Measurements from ENCODE around the gene ZSCAN23. TPM values are rescaled to one million over a fixed set of nuclear protein-coding genes. Genes with fewer than 3 reads are reported as not detected.
A peak's percentile ranks its signal among the peaks of the same experiment; 100 is the strongest.

ZSCAN23 gene
- total and polyA plus RNA-seq, 4 donors: 0.06 to 0.65 (median 0.42) TPM; not detected in 1

DNA sequence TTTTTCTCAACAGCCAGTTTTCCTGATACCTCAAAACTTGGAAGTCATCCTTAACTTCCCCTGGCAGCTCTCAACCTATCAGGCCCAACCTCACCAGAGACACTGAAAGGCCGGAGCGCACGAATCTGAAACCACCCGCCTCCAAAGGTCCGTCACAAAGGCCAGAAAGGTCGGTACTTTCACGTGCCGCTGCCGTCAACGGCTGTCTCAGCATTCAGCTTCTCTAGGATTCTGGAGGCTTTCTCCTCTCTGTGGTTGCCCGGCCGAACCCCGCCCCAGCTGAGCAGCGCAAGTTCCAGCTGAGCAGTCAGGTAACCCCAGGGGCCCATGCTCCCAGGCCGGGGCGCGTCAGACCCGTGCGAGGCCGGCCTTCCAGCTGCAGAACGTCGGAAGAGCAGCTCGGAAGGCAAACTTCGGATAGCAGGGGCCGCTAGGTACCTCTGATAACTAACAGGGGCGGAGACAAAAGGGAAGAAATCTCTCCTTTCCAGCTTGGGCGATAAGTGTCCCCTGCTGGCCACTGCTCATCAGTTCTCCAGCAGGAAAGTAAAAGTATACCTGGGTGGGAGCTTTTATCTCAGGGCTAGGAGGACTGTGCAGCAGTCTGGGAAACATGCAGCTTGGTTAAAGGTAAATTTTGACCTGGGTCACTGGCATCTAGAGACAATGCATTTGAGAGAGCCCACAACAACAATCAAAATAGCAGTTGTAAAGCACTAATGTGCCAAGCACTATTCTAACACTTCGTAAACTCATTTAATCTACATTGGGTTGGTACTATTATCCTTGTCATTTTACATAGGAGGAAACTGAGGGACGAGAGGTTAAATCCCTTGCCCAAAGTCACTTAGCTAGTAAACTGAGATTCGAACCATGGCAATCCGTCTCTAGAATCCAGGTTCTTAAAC, 59.8 kb downstream of the ZSCAN23 start:
- H3K27ac ChIP-seq (ENCODE audit: low read depth in 1 of 2, low read length in 2 of 2): peak overlapping the region; percentile 63 to 79
- peak; percentile 60 to 64 for TF ChIP-seq RXRA (IDR thresholded peaks at IDR 0.05)
- peak; percentile 63 for TF ChIP-seq TAF1 (conservative IDR thresholded peaks at IDR 0.05)
- TF ChIP-seq, protein P1, sequence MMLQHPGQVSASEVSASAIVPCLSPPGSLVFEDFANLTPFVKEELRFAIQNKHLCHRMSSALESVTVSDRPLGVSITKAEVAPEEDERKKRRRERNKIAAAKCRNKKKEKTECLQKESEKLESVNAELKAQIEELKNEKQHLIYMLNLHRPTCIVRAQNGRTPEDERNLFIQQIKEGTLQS (IDR thresholded peaks at IDR 0.05): no peak
- peak; percentile 66 to 68 for TF ChIP-seq RAD21 (IDR thresholded peaks at IDR 0.05)
- TF ChIP-seq GABPA (IDR thresholded peaks at IDR 0.05 in 1 of 2, conservative IDR thresholded peaks at IDR 0.05 in 1 of 2): peak; percentile 60 to 90
- TF ChIP-seq SP1 (IDR thresholded peaks at IDR 0.05): peak; percentile 62
- TF ChIP-seq HNF4G (IDR thresholded peaks at IDR 0.05): peak; percentile 33
- no peak for TF ChIP-seq FOXA2 (IDR thresholded peaks at IDR 0.05)
- TF ChIP-seq NR2F2 (IDR thresholded peaks at IDR 0.05): peak; percentile 99
- TF ChIP-seq, protein P2, sequence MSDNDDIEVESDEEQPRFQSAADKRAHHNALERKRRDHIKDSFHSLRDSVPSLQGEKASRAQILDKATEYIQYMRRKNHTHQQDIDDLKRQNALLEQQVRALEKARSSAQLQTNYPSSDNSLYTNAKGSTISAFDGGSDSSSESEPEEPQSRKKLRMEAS (IDR thresholded peaks at IDR 0.05): peak; percentile 93
- TF ChIP-seq YY1 (IDR thresholded peaks at IDR 0.05): peak; percentile 71
- TF ChIP-seq, protein P3, sequence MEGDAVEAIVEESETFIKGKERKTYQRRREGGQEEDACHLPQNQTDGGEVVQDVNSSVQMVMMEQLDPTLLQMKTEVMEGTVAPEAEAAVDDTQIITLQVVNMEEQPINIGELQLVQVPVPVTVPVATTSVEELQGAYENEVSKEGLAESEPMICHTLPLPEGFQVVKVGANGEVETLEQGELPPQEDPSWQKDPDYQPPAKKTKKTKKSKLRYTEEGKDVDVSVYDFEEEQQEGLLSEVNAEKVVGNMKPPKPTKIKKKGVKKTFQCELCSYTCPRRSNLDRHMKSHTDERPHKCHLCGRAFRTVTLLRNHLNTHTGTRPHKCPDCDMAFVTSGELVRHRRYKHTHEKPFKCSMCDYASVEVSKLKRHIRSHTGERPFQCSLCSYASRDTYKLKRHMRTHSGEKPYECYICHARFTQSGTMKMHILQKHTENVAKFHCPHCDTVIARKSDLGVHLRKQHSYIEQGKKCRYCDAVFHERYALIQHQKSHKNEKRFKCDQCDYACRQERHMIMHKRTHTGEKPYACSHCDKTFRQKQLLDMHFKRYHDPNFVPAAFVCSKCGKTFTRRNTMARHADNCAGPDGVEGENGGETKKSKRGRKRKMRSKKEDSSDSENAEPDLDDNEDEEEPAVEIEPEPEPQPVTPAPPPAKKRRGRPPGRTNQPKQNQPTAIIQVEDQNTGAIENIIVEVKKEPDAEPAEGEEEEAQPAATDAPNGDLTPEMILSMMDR (IDR thresholded peaks at IDR 0.05; ENCODE audit: low read depth, low read length, missing input control): peak; percentile 46
- peak; percentile 80 to 81 for TF ChIP-seq HNF4A (conservative IDR thresholded peaks at IDR 0.05)
- TF ChIP-seq, protein P4, sequence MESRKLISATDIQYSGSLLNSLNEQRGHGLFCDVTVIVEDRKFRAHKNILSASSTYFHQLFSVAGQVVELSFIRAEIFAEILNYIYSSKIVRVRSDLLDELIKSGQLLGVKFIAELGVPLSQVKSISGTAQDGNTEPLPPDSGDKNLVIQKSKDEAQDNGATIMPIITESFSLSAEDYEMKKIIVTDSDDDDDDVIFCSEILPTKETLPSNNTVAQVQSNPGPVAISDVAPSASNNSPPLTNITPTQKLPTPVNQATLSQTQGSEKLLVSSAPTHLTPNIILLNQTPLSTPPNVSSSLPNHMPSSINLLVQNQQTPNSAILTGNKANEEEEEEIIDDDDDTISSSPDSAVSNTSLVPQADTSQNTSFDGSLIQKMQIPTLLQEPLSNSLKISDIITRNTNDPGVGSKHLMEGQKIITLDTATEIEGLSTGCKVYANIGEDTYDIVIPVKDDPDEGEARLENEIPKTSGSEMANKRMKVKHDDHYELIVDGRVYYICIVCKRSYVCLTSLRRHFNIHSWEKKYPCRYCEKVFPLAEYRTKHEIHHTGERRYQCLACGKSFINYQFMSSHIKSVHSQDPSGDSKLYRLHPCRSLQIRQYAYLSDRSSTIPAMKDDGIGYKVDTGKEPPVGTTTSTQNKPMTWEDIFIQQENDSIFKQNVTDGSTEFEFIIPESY (IDR thresholded peaks at IDR 0.05): peak; percentile 67
- TF ChIP-seq JUND (IDR thresholded peaks at IDR 0.05): peak; percentile 14 to 28
- TF ChIP-seq EGR1 (IDR thresholded peaks at IDR 0.05; ENCODE audit: low read depth in 2 of 2): no peak
- DNase-seq (ENCODE audit: low spot score): peak; percentile 84
- peak overlapping the region; percentile 52 to 77 (median 63) for H3K4me3 ChIP-seq (ENCODE audit: low read depth in 1 of 3, low read length in 3 of 3)
- peak overlapping the region; percentile 35 to 82 for H3K9ac ChIP-seq (ENCODE audit: low read depth in 1 of 2, low read length in 2 of 2)
- peaks cover 0 to 15% (median 7%) of the 10 kb centered on the region in 4 donors for H3K4me1 ChIP-seq (ENCODE audit: control insufficient read depth in 4 of 4, insufficient read depth in 4 of 4, low read length in 3 of 4)
- H3K27me3 ChIP-seq (ENCODE audit: control insufficient read depth in 4 of 4, insufficient read depth in 4 of 4, low read length in 3 of 4): no peaks in the 10 kb centered on the region
- no peaks in the 10 kb centered on the region for H3K9me3 ChIP-seq (ENCODE audit: control insufficient read depth in 4 of 4, low read length in 3 of 4)
- 15% methylated on average over 31 of the region's 31 CpGs for WGBS
- H3K36me3 ChIP-seq (ENCODE audit: control insufficient read depth in 4 of 4, insufficient read depth in 3 of 4, low read depth in 1 of 4, low read length in 3 of 4): peaks cover 0 to 29% (median 7%) of the 10 kb centered on the region in 4 donors

Small RNAs within 50 kb of the gene (small RNA-seq; reads per million reads assigned to genes)
- not detected for gene RNU2-45P

Other genes starting within 250 kb of the ZSCAN23 start
- gene ZSCAN9, start 218.2 kb downstream of the ZSCAN23 start, total RNA-seq: 1 to 10 TPM; 3.1 to 4.8 TPM
- 1 to 10 TPM; 1.3 to 2.2 TPM for gene ZSCAN9, start 218.2 kb downstream of the ZSCAN23 start, polyA plus RNA-seq
- gene ZKSCAN4, start 191.2 kb downstream of the ZSCAN23 start, total RNA-seq: 1 to 10 TPM; 3.3 to 4.7 TPM
- gene ZKSCAN4, start 191.2 kb downstream of the ZSCAN23 start, polyA plus RNA-seq: 1 to 10 TPM; 1.4 to 1.8 TPM
- under 1 TPM; 0.56 to 0.59 TPM for gene NKAPL, start 184.2 kb downstream of the ZSCAN23 start, total RNA-seq
- under 1 TPM; 0.22 to 0.61 TPM for gene NKAPL, start 184.2 kb downstream of the ZSCAN23 start, polyA plus RNA-seq
- gene ZSCAN26, start 176.3 kb downstream of the ZSCAN23 start, total RNA-seq: 1 to 10 TPM; 7.9 to 9.7 TPM
- gene ZSCAN26, start 176.3 kb downstream of the ZSCAN23 start, polyA plus RNA-seq: 1 to 10 TPM; 2.8 to 4.3 TPM
- 1 to 10 TPM; 1.0 to 3.7 TPM for gene PGBD1, start 161.9 kb downstream of the ZSCAN23 start, total RNA-seq
- under 1 TPM; 0.74 to 0.93 TPM for gene PGBD1, start 161.9 kb downstream of the ZSCAN23 start, polyA plus RNA-seq
- 10 to 100 TPM in 1 of 2 donors, 1 to 10 TPM in 1; 3.9 to 10.2 TPM for gene ZSCAN31, start 107.3 kb downstream of the ZSCAN23 start, total RNA-seq
- gene ZSCAN31, start 107.3 kb downstream of the ZSCAN23 start, polyA plus RNA-seq: 1 to 10 TPM; 3.3 to 3.4 TPM
- 1 to 10 TPM; 2.8 to 8.8 TPM for gene ZKSCAN3, start 93.5 kb downstream of the ZSCAN23 start, total RNA-seq
- gene ZKSCAN3, start 93.5 kb downstream of the ZSCAN23 start, polyA plus RNA-seq: 1 to 10 TPM in 1 of 2 donors, under 1 TPM in 1; 0.93 to 1.1 TPM
- gene ZSCAN12, start 43.7 kb downstream of the ZSCAN23 start, total RNA-seq: 1 to 10 TPM; 3.0 to 3.9 TPM
- gene ZSCAN12, start 43.7 kb downstream of the ZSCAN23 start, polyA plus RNA-seq: under 1 TPM; 0.46 to 0.97 TPM
- not detected for gene GPX6, start 72.3 kb upstream of the ZSCAN23 start, total RNA-seq
- gene GPX6, start 72.3 kb upstream of the ZSCAN23 start, polyA plus RNA-seq: not detected
- gene GPX5, start 82.4 kb upstream of the ZSCAN23 start, total RNA-seq: not detected
- not detected for gene GPX5, start 82.4 kb upstream of the ZSCAN23 start, polyA plus RNA-seq

All from liver (tissue), 10 donors.